Measurements from ENCODE around the gene OLFML2A.

Gene OLFML2A

DNA sequence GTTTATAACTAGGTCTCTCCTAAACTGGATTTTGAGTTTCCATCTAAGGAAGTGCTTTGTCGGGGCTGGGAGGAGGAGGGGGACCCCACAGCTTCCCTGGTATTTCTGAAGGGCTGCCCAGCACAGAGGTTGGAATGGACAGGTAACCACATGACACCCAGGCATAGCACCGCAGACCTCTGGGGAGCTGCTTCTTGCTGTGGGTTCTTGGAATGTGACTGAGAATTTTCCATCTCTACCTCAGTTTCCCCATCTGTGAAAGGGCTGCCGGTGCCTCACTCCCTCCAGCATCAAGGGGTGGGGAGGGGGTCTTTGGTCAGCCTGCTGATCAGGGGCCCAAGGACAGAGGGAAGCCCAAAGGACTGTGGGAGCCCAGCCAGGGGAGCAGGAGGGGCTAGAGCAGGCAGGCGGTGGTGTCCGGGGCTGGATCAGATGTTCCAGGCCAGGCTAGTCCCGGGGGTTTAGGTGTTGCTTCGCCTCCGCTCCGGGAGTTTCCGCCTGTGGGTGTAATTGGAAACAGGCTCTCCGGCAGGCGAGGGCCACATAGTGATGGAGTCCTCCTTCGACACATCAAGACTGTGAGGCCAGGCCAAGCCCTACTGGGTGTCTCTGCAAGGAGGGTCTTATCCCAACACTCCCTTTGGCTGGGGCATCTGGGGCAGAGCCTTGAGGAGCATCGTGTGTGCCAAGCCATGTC lies 3.3 kb downstream of the OLFML2A start:
- H3K4me3 Mint-ChIP-seq = no peak overlapping the region
- no peaks in the 10 kb centered on the region for H3K36me3 Mint-ChIP-seq
- no peaks in the 10 kb centered on the region for H3K9me3 Mint-ChIP-seq
- H3K27ac Mint-ChIP-seq = no peak overlapping the region
- peaks cover 12% of the 10 kb centered on the region for H3K4me1 Mint-ChIP-seq
- ATAC-seq (no peak), DNase-seq (ENCODE audit: low spot score in 2 of 2) (peak in 1 of 2 donors; percentile 46)

DNA sequence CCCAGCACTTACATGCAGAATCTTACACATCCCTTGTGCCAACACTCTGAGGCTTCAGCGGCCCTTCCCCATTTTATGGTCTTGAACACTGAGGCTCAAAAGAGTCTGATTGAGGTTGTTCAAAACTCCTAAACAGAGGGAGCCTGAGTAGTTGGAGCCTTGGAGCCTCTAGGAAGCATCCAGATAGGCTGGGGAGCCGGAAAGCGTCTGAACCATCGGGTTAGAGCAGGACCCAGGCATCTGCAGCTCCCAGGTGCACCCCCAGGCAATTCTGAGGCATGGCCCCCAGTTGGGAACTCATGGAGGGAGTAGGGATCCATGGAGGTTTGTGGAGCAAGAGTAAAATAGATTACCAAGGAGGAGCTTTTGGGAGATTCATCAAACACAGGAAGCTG lies 3.8 kb downstream of the OLFML2A start:
- ATAC-seq = no peak
- no peak overlapping the region for H3K27ac Mint-ChIP-seq

DNA sequence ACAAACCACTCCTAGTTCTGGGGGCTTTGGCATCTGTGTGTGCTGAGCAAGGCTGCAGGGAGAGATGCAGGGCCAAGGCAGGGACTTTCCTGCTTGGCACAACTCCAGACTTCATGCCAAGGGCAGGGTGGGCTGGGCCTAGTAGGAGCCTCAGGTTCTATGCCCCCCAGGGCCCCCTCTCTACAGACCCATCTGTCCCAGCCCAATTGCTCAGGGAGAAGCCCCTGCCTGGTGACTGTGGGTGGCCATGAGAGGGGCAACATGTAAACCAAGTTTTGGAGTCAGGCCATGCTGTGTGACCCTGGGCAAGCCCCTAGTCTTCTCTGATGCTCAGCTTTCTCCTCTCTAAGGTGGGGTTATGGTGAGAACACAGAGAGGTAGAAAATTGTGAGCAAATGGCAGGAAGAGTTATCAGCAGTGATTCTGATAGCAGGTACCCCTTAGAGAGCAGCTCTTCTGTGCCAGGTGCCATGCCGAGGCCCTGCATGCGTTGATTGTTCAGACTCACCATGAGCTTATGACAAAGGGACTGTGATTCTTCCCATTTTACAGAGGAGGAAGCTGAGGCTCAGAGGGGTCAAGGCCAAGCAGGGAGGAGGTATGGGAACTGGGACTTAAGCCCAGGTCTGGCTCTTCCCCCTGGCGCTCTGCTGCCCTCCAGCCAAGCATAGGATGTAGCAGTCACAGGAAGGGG lies 5.2 kb downstream of the OLFML2A start:
- Mint-ChIP-seq H3K27ac (no peak overlapping the region), H3K4me3 (no peak overlapping the region), H3K9me3 (no peaks in the 10 kb centered on the region), H3K36me3 (no peaks in the 10 kb centered on the region), H3K4me1 (no peaks in the 10 kb centered on the region)
- DNase-seq (ENCODE audit: low spot score in 2 of 2) (peak in 1 of 2 donors; percentile 37), ATAC-seq (no peak)

More for the DNA sequence above, 3.8 kb downstream of the OLFML2A start:
- Mint-ChIP-seq H3K4me1 (peaks cover 10% of the 10 kb centered on the region), H3K4me3 (no peak overlapping the region), H3K36me3 (no peaks in the 10 kb centered on the region), H3K9me3 (no peaks in the 10 kb centered on the region)
- no peak for DNase-seq (ENCODE audit: low spot score in 2 of 2)

DNA sequence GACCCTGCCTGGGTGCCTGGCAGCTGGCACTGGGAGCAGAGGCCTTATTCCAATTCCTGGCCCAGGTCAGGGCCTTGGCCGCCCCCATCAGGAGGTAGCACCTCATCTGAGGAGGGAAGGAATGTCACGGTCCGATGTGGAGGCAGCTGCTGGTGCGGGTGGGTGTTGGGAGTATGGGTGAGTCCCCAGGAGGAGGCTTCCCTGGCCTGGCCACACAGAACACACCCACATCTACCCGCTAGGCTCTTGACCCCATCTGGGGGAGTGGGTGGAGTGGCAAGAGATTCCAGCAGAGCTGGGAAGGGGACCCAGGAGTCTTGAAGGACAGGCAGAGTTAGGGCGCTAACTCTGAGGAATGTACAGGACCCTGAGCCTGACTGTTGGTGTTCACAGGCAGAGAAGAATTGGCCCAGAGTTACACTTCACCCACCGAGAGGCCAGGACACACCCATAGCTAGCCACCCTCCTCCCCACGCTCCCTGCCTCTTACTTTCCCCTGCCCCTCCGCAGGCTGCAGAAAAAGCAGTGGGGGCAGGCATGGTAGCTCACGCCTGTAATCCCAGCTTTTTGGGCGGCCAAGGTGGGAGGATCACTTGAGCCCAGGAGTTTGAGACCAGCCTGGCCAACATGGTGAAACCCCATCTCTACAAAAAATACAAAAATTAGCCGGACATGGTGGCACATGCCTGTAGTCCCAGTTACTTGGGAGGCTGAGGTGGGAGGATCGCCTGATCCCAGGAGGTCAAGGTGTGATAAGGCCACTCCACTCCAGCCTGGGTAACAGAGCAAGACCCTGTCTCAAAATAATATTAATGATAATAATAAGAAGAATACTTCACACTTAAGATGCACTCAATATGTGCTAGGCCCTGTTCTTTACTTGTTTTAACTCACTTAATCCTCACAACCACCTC lies 6.0 kb downstream of the OLFML2A start:
- no peaks in the 10 kb centered on the region for H3K4me1 Mint-ChIP-seq
- no peak overlapping the region for H3K27ac Mint-ChIP-seq
- DNase-seq (ENCODE audit: low spot score in 2 of 2) (no peak), ATAC-seq (no peak)
- H3K4me3 Mint-ChIP-seq = no peak overlapping the region
- no peaks in the 10 kb centered on the region for H3K36me3 Mint-ChIP-seq
- no peaks in the 10 kb centered on the region for H3K9me3 Mint-ChIP-seq

DNA sequence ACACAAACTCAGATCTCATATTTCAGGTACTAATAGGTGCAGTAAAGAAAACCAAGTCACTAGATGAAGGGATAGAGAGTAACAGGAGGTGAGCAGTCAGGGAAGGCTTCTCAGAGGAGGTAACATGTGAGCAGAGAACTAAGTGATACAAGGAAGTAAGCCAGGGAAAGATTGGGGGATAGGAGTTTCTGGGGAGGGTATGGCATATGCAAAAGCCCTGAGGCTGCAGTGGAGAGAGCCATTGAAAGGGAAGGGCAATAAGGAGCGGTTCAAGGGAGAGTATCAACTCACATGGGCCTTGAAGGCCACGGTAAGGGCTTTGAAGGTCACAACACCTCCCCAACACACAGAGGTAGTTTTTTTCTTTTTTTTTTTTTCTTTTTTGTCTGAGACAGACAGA lies 6.9 kb downstream of the OLFML2A start:
- no peaks in the 10 kb centered on the region for H3K4me1 Mint-ChIP-seq
- DNase-seq (ENCODE audit: low spot score in 2 of 2) = no peak
- H3K4me3 Mint-ChIP-seq = no peak overlapping the region
- no peaks in the 10 kb centered on the region for H3K36me3 Mint-ChIP-seq
- ATAC-seq = no peak
- no peak overlapping the region for H3K27ac Mint-ChIP-seq
- no peaks in the 10 kb centered on the region for H3K9me3 Mint-ChIP-seq

DNA sequence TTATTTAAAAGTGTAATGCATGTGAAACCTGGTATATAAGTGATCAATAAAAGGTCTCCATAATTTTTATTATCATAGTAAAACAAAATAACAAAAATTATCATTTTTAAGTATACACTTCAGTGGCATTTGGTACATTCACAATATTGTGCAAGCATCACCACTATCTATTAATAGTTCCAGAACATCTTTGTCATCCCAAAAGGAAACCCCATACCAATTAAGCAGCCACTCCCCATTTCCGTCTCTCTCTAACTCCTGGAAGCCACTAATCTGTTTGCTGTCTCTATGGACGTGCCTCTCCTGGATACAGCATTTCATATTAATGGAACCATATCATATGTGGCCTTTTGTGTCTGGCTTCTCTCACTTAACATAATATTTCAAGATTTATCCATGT lies 7.6 kb downstream of the OLFML2A start:
- no peak overlapping the region for H3K4me3 Mint-ChIP-seq
- ATAC-seq = no peak
- H3K4me1 Mint-ChIP-seq = no peaks in the 10 kb centered on the region
- H3K27ac Mint-ChIP-seq = no peak overlapping the region
- H3K9me3 Mint-ChIP-seq = no peaks in the 10 kb centered on the region
- DNase-seq (ENCODE audit: low spot score in 2 of 2) = no peak
- H3K36me3 Mint-ChIP-seq = no peaks in the 10 kb centered on the region

DNA sequence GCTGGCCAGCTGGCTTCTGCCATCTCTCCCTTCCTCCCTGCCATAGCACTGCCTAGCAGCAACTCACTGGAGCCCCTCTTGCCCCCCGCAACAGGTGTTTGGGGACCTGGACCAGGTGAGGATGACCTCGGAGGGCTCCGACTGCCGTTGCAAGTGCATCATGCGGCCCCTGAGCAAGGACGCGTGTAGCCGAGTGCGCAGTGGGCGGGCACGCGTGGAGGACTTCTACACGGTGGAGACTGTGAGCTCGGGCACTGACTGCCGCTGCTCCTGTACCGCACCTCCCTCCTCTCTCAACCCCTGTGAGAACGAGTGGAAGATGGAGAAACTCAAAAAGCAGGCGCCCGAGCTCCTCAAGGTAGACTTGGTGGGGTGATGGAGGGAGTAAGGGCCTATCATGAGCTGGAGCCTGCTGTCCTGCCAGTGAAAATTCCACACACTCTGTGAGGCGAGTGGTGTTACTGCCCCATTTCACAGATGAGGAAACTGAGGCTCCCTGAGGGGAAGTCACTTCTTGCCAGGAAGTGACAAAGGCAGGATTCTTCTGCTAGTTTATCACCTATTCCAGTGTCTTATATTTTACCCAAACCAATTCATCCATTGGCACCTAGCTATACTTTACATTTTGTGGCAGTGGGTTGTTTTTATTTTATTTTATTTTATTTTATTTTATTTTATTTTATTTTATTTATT lies 10.1 kb downstream of the OLFML2A start:
- H3K4me1 Mint-ChIP-seq = no peaks in the 10 kb centered on the region
- no peak overlapping the region for H3K27ac Mint-ChIP-seq
- no peaks in the 10 kb centered on the region for H3K9me3 Mint-ChIP-seq
- no peak for DNase-seq (ENCODE audit: low spot score in 2 of 2)
- ATAC-seq = no peak
- H3K4me3 Mint-ChIP-seq = no peak overlapping the region
- no peaks in the 10 kb centered on the region for H3K36me3 Mint-ChIP-seq

DNA sequence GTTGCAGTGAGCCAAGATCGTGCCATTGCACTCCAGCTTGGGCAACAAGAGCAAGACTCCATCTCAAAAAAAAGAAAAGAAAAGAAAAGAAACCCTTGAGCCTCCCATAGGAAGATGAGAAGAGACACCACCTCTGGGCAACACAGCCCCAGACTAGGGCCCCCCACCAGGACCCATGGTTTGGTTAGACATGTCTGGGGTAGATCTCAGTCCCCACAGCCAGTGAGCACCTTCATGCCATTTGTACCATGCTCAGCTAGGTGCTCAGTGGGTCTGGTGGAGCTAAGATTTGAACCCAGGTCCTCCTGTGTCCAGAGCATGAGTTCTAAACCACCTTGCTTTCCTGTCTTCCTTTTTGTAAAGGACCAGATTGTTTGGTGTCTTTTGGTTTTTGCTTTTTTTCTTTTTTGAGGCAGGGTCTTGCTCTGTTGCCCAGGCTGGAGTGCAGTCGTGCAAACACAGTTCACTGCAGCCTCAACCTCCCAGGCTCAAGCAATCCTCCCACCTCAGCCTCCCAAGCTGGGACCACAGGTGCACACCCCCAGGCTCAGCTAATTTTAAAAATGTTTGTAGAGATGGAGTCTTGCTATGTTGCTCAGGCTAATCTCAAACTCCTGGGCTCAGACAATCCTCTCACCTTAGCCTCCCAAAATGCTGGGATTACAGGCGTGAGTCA lies 11.7 kb downstream of the OLFML2A start:
- no peaks in the 10 kb centered on the region for H3K4me1 Mint-ChIP-seq
- H3K36me3 Mint-ChIP-seq = no peaks in the 10 kb centered on the region
- H3K9me3 Mint-ChIP-seq = no peaks in the 10 kb centered on the region
- ATAC-seq = no peak
- DNase-seq (ENCODE audit: low spot score in 2 of 2) = no peak
- H3K4me3 Mint-ChIP-seq = no peak overlapping the region
- no peak overlapping the region for H3K27ac Mint-ChIP-seq

DNA sequence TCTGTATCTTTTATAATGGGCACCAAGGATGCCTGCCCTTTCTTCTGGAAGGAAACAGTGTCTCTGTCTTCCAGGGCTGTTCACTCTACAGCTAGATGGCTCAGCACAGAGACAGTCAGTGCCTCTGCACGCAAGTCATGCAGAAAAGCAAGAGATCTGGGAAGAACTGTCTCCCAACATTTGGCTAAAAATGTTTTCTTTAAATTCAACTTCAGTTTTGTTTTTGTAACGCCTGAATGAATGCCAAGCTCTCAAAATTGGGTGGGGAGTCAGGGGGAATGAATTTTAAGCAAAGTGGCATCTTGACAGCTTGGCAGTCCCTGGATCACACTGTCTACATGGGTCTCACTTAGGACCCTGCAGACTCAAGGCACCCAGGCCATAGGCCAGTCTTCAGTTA lies 12.6 kb downstream of the OLFML2A start:
- H3K4me3 Mint-ChIP-seq = no peak overlapping the region
- H3K27ac Mint-ChIP-seq = no peak overlapping the region
- no peak for DNase-seq (ENCODE audit: low spot score in 2 of 2)
- H3K9me3 Mint-ChIP-seq = no peaks in the 10 kb centered on the region
- ATAC-seq = no peak
- H3K36me3 Mint-ChIP-seq = no peaks in the 10 kb centered on the region
- no peaks in the 10 kb centered on the region for H3K4me1 Mint-ChIP-seq

DNA sequence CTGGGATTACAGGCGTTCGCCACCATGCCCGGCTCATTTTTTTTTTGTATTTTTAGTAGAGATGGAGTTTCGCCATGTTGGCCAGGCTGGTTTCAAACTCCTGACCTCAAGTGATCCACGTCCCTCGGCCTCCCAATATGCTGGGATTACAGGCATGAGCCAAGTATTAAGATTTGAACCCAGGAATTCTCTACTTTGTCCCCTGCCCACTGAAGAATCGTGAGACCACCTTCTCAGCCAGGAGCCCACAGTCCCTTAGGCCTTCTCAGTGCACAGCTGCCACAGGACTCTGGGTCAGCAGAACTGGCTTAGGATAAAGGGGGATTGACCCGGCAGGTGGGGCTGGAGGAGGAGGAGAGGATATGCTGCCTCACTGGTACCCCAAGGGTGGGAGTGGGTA lies 13.4 kb downstream of the OLFML2A start:
- no peak for DNase-seq (ENCODE audit: low spot score in 2 of 2)
- H3K27ac Mint-ChIP-seq = no peak overlapping the region
- no peak overlapping the region for H3K4me3 Mint-ChIP-seq
- no peaks in the 10 kb centered on the region for H3K36me3 Mint-ChIP-seq
- ATAC-seq = no peak
- H3K9me3 Mint-ChIP-seq = no peaks in the 10 kb centered on the region
- H3K4me1 Mint-ChIP-seq = no peaks in the 10 kb centered on the region

DNA sequence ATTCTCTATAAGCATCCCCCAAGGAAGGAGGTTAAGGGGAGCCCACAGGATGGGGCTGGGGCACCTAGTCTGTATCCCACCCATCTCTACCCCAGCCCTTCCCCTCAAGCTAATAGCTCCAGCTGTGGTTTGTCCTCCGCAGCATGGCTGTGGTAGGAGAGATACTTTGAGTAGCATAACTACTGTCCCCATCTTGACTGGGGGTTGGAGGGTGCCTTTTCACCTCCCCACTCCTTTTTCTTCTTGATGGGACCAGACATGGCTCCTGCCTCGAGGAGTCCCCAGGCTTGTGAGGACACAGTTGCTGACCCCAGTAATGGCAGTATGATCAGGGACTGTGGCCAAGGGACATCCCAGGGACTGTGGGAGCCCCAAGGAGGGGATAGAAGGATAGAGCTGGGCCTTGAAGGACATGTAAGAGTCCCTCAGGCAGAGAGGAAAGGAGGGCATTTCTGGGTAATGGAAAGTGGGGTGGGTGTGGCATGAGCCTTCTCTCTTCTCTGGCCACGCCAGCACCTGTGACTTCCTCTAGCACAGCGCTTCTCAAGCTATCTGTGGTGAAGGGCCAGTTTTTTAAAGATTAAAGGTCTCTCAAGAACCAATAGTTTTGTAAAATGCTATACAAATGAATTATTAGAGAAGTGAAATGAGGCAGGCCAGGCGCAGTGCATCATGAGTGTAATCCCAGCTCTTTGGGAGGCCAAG lies 14.0 kb downstream of the OLFML2A start:
- H3K4me3 Mint-ChIP-seq = no peak overlapping the region
- peak; percentile 14 for ATAC-seq
- H3K36me3 Mint-ChIP-seq = no peaks in the 10 kb centered on the region
- H3K27ac Mint-ChIP-seq = no peak overlapping the region
- no peak for DNase-seq (ENCODE audit: low spot score in 2 of 2)
- H3K9me3 Mint-ChIP-seq = no peaks in the 10 kb centered on the region
- no peaks in the 10 kb centered on the region for H3K4me1 Mint-ChIP-seq

DNA sequence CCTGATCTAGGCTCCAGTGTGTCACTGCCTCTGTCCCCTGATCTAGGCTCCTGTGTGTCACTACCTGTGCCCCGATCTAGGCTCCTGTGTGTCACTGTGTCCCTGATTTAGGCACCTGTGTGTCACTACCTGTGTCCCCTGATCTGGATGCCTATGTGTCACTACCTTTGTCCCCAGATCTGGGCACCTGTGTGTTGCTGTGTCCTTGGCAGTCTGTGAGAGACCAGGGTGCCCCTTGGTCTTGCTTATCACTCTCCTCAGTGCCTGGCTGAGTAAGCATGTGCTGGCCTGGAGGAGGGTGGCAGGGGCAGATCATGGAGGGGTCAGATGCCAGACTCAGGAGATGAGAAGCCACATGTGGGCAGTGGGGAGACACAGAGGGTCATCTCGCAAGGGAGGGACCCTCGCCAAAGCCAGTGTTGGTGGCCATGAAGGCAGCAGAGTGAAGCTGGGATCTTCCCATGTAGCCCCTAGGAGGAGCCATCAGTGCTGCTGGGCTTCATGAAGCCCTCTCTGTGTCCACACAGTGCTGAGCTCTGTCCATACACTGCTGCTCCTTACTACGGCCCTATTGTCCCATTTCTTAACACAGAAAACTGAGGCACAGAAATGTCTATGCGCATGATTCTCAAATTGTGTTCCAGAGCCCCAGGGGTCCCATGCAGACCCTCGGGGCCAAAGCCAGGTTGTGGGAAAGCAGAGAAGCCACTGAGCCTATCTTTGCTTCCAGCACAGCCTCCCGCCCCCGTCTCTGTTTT lies 15.5 kb downstream of the OLFML2A start:
- Mint-ChIP-seq H3K4me1 (no peaks in the 10 kb centered on the region), H3K27ac (no peak overlapping the region), H3K36me3 (no peaks in the 10 kb centered on the region), H3K9me3 (no peaks in the 10 kb centered on the region), H3K4me3 (no peak overlapping the region)
- ATAC-seq (no peak), DNase-seq (ENCODE audit: low spot score in 2 of 2) (no peak)

DNA sequence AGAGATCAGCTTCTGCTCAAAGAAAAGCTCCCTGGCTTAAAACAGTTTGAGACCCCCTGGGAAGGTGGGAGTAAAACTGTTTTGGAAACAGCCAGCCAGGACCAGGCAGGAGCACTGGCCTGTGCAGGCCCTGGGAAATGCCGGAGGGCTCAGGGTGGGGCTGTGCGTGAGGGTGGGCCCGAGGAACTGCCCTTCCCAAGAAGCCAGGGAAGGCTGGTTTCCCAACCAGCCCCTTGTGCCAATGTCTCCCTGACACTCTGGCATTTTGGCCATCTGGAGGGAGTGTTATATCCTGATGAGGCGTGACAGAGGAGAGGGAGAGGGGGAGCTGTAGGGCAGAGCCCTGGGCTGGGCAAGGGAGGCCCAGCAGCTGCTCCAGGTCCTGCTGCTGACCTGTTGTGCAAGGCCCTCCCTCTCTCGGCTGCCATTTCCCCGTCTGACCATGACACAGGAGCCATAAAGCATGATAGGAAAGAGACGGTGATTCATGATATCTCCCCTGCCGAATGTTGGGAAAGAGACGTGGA lies 16.1 kb downstream of the OLFML2A start:
- Mint-ChIP-seq H3K36me3 (no peaks in the 10 kb centered on the region), H3K9me3 (no peaks in the 10 kb centered on the region), H3K4me3 (no peak overlapping the region), H3K27ac (no peak overlapping the region), H3K4me1 (no peaks in the 10 kb centered on the region)
- DNase-seq (ENCODE audit: low spot score in 2 of 2) (no peak), ATAC-seq (no peak)
